GM10248 (cell line): ENCODE data around the gene GDF10.

Source experiments
- CTCF ChIA-PET: fragments of 300-600 bp; sonication (Branson Sonifier 250); formaldehyde crosslinking; extraction: SDS; loops from one replicate; lab custom pipeline; 2021; ENCODE audit warnings: antibody characterized with exemption; lab: Yijun Ruan, JAX
- POLR2A ChIA-PET: fragments of 350-650 bp; sonication (Branson Sonifier 250); formaldehyde crosslinking; extraction: SDS; loops from one replicate; lab custom pipeline; 2020; ENCODE audit warnings: antibody characterized with exemption; lab: Yijun Ruan, JAX
- DNase-seq: peaks from one replicate; pipeline ENCODE4 v3.0.0; 2012; ENCODE audit errors: extremely low spot score
- CTCF ChIP-seq: IDR thresholded peaks from 2 replicates; pipeline ENCODE4 v1.5.1; 2012; ENCODE audit warnings: mild to moderate bottlenecking, low read depth; ENCODE audit errors: extremely low read depth, missing control alignments, control extremely low read depth

GDF10 gene

DNA sequence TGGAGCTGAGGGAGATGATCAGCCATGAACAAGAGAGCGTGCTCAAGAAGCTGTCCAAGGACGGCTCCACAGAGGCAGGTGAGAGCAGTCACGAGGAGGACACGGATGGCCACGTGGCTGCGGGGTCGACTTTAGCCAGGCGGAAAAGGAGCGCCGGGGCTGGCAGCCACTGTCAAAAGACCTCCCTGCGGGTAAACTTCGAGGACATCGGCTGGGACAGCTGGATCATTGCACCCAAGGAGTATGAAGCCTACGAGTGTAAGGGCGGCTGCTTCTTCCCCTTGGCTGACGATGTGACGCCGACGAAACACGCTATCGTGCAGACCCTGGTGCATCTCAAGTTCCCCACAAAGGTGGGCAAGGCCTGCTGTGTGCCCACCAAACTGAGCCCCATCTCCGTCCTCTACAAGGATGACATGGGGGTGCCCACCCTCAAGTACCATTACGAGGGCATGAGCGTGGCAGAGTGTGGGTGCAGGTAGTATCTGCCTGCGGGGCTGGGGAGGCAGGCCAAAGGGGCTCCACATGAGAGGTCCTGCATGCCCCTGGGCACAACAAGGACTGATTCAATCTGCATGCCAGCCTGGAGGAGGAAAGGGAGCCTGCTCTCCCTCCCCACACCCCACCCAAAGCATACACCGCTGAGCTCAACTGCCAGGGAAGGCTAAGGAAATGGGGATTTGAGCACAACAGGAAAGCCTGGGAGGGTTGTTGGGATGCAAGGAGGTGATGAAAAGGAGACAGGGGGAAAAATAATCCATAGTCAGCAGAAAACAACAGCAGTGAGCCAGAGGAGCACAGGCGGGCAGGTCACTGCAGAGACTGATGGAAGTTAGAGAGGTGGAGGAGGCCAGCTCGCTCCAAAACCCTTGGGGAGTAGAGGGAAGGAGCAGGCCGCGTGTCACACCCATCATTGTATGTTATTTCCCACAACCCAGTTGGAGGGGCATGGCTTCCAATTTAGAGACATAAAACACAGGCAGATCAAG is 25.6 kb downstream of the GDF10 start:
- no peak for TF ChIP-seq CTCF
- no peak for DNase-seq
- CTCF ChIA-PET, result interaction anchor here (1.1 to 2.9 kb wide), 2 partner anchors 13 to 15 kb away, joined by 4 to 16 read pairs; no protein-coding TSS in a partner anchor
- POLR2A ChIA-PET, result no interaction called here

GRCh38 chr10:47326306-47326926 is 26.4 kb downstream of the GDF10 start:
- DNase-seq, result no peak
- TF ChIP-seq CTCF, result no peak
- POLR2A ChIA-PET, result no interaction called here
- CTCF ChIA-PET, result no interaction called here

DNA sequence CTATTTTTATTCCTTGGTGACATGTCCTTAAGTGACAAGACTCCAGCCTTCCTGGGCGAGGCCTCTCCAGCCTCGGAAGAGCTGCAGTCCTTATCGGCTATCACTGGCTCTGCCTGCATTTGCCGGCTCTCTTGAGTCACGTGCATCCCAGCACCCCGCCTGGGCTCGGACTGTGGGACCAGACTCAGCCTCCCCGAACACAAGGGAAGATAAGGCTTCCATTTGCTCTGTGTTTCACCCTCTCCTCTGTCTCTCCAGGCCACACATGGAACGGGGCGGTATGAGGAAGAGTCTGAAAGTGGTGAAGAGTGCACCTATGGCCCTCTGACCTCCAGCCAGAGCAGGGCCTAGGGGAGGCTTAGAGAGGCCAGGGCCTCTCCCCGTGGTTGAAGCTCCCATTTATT is 26.9 kb downstream of the GDF10 start:
- no peak for DNase-seq
- ChIA-PET POLR2A (no interaction called here), CTCF (no interaction called here)
- TF ChIP-seq CTCF, result no peak

- DNase-seq, result no peak
- CTCF ChIA-PET, result interaction anchor here (1.2 kb wide), 1 partner anchor 11 kb away, joined by 4 read pairs; no protein-coding TSS in a partner anchor
- POLR2A ChIA-PET, result no interaction called here
- TF ChIP-seq CTCF, result no peak
Observed at GRCh38 chr10:47329855-47330254, 29.9 kb downstream of the GDF10 start.

DNA sequence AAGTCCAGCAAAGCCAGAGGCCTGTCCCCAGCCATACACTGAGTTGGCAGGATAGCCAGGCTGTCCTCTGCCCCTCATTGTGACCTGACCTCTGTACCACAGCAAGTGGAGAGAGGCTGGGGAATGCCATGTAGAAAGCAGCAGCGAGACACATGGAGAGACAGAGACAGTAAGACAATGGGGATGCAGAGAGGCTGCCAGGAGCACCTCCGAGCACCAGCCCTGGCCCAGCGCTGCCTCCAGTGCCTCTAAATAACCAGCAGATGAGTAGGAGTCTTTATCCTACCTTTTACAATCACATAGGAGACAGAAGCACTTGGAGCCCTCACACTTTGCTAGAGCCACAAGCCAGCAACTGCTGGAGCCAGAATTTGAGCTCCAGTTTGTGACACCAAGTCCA is 30.4 kb downstream of the GDF10 start:
- TF ChIP-seq CTCF, result no peak
- ChIA-PET CTCF (interaction anchor here (1.2 kb wide), 1 partner anchor 10 kb away, joined by 4 read pairs; no protein-coding TSS in a partner anchor), POLR2A (no interaction called here)
- DNase-seq, result no peak

DNA sequence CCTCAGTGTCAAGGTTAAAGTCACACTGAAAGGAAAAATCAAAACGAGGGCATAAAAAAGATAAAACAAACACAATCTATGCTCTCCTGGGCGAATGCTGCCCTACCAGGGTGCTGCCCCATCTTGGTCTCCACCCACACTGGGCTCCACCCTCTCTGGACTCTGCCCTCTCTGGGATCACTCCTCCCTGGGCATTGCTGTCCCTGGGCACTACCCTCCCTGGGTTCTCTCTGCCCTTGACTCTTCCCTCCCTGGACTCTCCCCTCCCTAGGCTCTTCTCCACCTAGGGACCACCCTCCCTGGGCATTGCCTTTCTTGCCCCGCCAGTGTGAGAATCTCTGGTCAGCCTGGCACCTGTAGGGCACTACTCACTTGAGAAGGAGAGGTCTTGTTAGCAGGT is 30.8 kb downstream of the GDF10 start:
- no peak for TF ChIP-seq CTCF
- no peak for DNase-seq
- ChIA-PET POLR2A (no interaction called here), CTCF (interaction anchor here (1.8 kb wide), 1 partner anchor 10 kb away, joined by 10 read pairs; no protein-coding TSS in a partner anchor)
